PC-3 (cell line): ENCODE data around the gene ARHGEF25.

Experiments
- EZH2 ChIP-seq: fragments of 300-600 bp; sonication (generic); IDR thresholded peaks from one replicate; pipeline ENCODE4 v1.6.1; 2017; ENCODE audit warnings: antibody characterized with exemption, mild to moderate bottlenecking, low read length; ENCODE audit not compliant: unreplicated experiment
- TF ChIP-seq, protein P1 (sequence below): fragments of 300-600 bp; sonication (generic); conservative IDR thresholded peaks from 2 replicates; pipeline ENCODE4 v1.5.1; 2017; ENCODE audit warnings: antibody characterized with exemption, low read depth, mild to moderate bottlenecking, low read length

- TF ChIP-seq, protein P1, sequence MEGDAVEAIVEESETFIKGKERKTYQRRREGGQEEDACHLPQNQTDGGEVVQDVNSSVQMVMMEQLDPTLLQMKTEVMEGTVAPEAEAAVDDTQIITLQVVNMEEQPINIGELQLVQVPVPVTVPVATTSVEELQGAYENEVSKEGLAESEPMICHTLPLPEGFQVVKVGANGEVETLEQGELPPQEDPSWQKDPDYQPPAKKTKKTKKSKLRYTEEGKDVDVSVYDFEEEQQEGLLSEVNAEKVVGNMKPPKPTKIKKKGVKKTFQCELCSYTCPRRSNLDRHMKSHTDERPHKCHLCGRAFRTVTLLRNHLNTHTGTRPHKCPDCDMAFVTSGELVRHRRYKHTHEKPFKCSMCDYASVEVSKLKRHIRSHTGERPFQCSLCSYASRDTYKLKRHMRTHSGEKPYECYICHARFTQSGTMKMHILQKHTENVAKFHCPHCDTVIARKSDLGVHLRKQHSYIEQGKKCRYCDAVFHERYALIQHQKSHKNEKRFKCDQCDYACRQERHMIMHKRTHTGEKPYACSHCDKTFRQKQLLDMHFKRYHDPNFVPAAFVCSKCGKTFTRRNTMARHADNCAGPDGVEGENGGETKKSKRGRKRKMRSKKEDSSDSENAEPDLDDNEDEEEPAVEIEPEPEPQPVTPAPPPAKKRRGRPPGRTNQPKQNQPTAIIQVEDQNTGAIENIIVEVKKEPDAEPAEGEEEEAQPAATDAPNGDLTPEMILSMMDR: no peak
- no peak for TF ChIP-seq EZH2
Observed at GRCh38 chr12:57628280-57629191, 17.3 kb downstream of the ARHGEF25 start.
